ENCODE results near the gene PPARD.

DNA sequence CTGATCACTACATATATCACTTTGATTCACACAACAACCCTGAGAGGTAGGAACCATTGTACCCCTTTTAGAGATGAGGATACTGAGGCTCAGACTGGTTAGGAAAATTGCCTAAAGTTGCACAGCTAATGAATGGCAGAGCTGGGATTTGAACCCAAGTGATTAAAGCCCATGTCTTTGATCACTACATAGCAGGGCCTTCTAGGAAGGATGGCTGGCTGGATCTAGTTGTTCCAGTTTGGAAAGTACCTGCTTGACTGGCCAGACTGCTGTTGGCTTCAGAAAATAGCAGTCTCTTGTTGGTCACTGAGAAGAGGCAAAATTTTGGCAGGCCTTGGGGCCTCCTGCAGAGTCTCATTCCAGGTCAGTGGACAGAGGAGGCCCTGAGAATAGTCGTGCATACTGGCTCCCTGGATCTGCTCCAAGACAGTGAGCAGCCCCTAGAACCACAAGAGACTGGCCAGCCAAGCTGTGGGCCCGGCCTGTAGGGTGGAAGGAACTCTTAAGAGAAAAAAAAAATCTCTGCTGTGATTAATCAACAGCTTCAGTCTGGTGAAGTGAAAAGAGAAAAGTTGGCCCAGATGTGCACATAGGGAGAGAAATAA, 17.5 kb downstream of the PPARD start:
- TF ChIP-seq, protein P1, sequence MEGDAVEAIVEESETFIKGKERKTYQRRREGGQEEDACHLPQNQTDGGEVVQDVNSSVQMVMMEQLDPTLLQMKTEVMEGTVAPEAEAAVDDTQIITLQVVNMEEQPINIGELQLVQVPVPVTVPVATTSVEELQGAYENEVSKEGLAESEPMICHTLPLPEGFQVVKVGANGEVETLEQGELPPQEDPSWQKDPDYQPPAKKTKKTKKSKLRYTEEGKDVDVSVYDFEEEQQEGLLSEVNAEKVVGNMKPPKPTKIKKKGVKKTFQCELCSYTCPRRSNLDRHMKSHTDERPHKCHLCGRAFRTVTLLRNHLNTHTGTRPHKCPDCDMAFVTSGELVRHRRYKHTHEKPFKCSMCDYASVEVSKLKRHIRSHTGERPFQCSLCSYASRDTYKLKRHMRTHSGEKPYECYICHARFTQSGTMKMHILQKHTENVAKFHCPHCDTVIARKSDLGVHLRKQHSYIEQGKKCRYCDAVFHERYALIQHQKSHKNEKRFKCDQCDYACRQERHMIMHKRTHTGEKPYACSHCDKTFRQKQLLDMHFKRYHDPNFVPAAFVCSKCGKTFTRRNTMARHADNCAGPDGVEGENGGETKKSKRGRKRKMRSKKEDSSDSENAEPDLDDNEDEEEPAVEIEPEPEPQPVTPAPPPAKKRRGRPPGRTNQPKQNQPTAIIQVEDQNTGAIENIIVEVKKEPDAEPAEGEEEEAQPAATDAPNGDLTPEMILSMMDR (IDR thresholded peaks at IDR 0.05; ENCODE audit: poor library complexity), result no peak
- no peak for TF ChIP-seq EZH2phosphoT487 (IDR thresholded peaks at IDR 0.05; ENCODE audit: low read depth, severe bottlenecking, unreplicated experiment)
